K562 (cell line): Measurements from ENCODE around the gene SLC16A10. TPM values are rescaled to one million over a fixed set of nuclear protein-coding genes. Genes with fewer than 3 reads are reported as not detected.

Experiments
- CCAR2 ChIP-seq: fragments of 200-400 bp; formaldehyde crosslinking; IDR thresholded peaks from 2 replicates; pipeline ENCODE4 v1.6.1; 2017; ENCODE audit warnings: mild to moderate bottlenecking, low read depth, low read length
- FOS ChIP-seq: IDR thresholded peaks from 3 replicates; pipeline ENCODE4 v1.6.1; 2011; ENCODE audit not compliant: insufficient read length; ENCODE audit errors: extremely low read depth
- GTF2F1 ChIP-seq: IDR thresholded peaks from 2 replicates; pipeline ENCODE4 v1.6.1; 2011; ENCODE audit warnings: low read depth, low read length, improper control_type of control experiment
- HNRNPK ChIP-seq: fragments of 200-400 bp; formaldehyde crosslinking; IDR thresholded peaks from one replicate; pipeline ENCODE4 v1.6.1; 2018; ENCODE audit warnings: mild to moderate bottlenecking, low read depth, low read length; ENCODE audit not compliant: poor library complexity, severe bottlenecking
- MAFK ChIP-seq: IDR thresholded peaks from 2 replicates; pipeline ENCODE4 v1.6.1; 2011; ENCODE audit warnings: low read length, improper control_type of control experiment
- MCM5 ChIP-seq: fragments of 450-650 bp; IDR thresholded peaks from 2 replicates; pipeline ENCODE4 v1.6.1; 2016; ENCODE audit warnings: low read depth
- SIN3B ChIP-seq: fragments of 450-650 bp; IDR thresholded peaks from 2 replicates; pipeline ENCODE4 v1.6.1; 2017; ENCODE audit warnings: low read depth, mild to moderate bottlenecking, moderate library complexity
- SRSF9 ChIP-seq: fragments of 200-400 bp; formaldehyde crosslinking; IDR thresholded peaks from 2 replicates; pipeline ENCODE4 v1.6.1; 2017; ENCODE audit warnings: low read depth, low read length, borderline replicate concordance
- TFAM ChIP-seq: fragments of 250-450 bp; sonication (Bioruptor Pico); conservative IDR thresholded peaks from 2 replicates; pipeline ENCODE4 v1.5.0; 2021; ENCODE audit warnings: mild to moderate bottlenecking, moderate library complexity
- THAP7 ChIP-seq: fragments of 250-450 bp; sonication (Bioruptor Pico); IDR thresholded peaks from 2 replicates; pipeline ENCODE4 v1.5.0; 2021
- TOE1 ChIP-seq, 2 experiments: fragments of 450-650 bp in 1 of 2; sonication (generic) in 1 of 2; formaldehyde crosslinking in 1 of 2; IDR thresholded peaks; 2 replicates each; pipeline versions ENCODE4 v1.7.1 to v1.8.0; 2016 to 2022; ENCODE audit warnings: borderline replicate concordance in 2 of 2, mild to moderate bottlenecking in 2 of 2, antibody characterized with exemption in 1 of 2, inconsistent platforms in 1 of 2, low read depth in 1 of 2, missing genetic modification reagents in 1 of 2, moderate library complexity in 1 of 2
- TSC22D4 ChIP-seq: fragments of 450-650 bp; IDR thresholded peaks from 2 replicates; pipeline ENCODE4 v1.6.1; 2016; ENCODE audit warnings: missing genetic modification characterization, missing biosample characterization, control low read depth
- VEZF1 ChIP-seq: fragments of 200-800 bp; sonication (Bioruptor generic); IDR thresholded peaks from 2 replicates; pipeline ENCODE4 v1.6.1; 2017; ENCODE audit warnings: missing genetic modification characterization, missing compliant biosample characterization
- ZNF518B ChIP-seq: fragments of 250-450 bp; sonication (Bioruptor Pico); IDR thresholded peaks from 2 replicates; pipeline ENCODE4 v1.5.0; 2021; ENCODE audit warnings: mild to moderate bottlenecking, moderate library complexity
- ZNF639 ChIP-seq, 2 experiments: fragments of 200-800 bp in 1 of 2; sonication (Bioruptor generic) in 1 of 2; sonication (generic) in 1 of 2; formaldehyde crosslinking in 1 of 2; IDR thresholded peaks in 1 of 2; conservative IDR thresholded peaks in 1 of 2; 2 replicates each; pipeline versions ENCODE4 v1.5.0 to v1.6.1; 2016 to 2020; ENCODE audit warnings: missing compliant biosample characterization in 1 of 2, missing genetic modification characterization in 1 of 2, missing genetic modification reagents in 1 of 2
- ZNF766 ChIP-seq: fragments of 200-800 bp; sonication (Bioruptor generic); conservative IDR thresholded peaks from 2 replicates; pipeline ENCODE4 v1.6.1; 2016; ENCODE audit warnings: missing genetic modification characterization, missing compliant biosample characterization
- polyA plus RNA-seq, 8 experiments: library from polyadenylated mRNA; depleted of rRNA in 4 of 8; stranded (reverse) in 5 of 8; unstranded in 3 of 8; fragments of >200 nt; fragmentation: Nextera tagmentation in 2 of 8; fragmentation: Illumina TruSeq in 1 of 8; extraction: Ambion mirVana in 2 of 8; extraction: Trizol in 1 of 8; gene quantifications; 2 replicates each; pipeline versions ENCODE4 v1.2.1 to v1.2.3, GENCODE V29; 2011 to 2014; ENCODE audit warnings: inconsistent platforms in 1 of 8, missing spikeins in 1 of 8
- total RNA-seq, 7 experiments: library from RNA; depleted of rRNA in 6 of 7; stranded (reverse); fragments of >200 nt in 6 of 7; fragmentation: Illumina TruSeq in 2 of 7; extraction: Trizol in 2 of 7; gene quantifications; 2 replicates each; pipeline versions ENCODE4 v1.2.1 to v1.2.3, GENCODE V29; 2011 to 2021; ENCODE audit warnings: low replicate concordance in 1 of 7
- TF ChIP-seq, protein P1 (sequence below): fragments of 250-450 bp; sonication (Bioruptor Pico); IDR thresholded peaks from 2 replicates; pipeline ENCODE4 v1.8.0; 2021; ENCODE audit warnings: moderate library complexity, mild to moderate bottlenecking, inconsistent platforms

Gene SLC16A10
- total and polyA plus RNA-seq, 9 of the 15 experiments (the other 6 are each of a cell fraction or from before 2014, with no cell fraction given), result 0.02 to 0.54 (median 0.24) TPM; not detected in 4

- no peak for TF ChIP-seq ZNF518B (CRISPR knock-in tag)
- TF ChIP-seq FOS, result no peak
- no peak for TF ChIP-seq SRSF9
- TF ChIP-seq ZNF766 (CRISPR knock-in tag), result no peak
- TF ChIP-seq ZNF639 (CRISPR knock-in tag; conservative IDR thresholded peaks at IDR 0.05 in 1 of 2, IDR thresholded peaks at IDR 0.05 in 1 of 2), result peak in 1 of 2 experiments; percentile 81; a peak in 1 of 4 replicates
- no peak for TF ChIP-seq CCAR2
- TF ChIP-seq HNRNPK, result no peak
- TF ChIP-seq TFAM, result no peak
- no peak for TF ChIP-seq THAP7 (CRISPR knock-in tag)
- TF ChIP-seq TSC22D4 (tag), result no peak
- TF ChIP-seq MCM5, result no peak
- peak; percentile 52; the same call in 1 of the 2 replicates for TF ChIP-seq SIN3B
- TF ChIP-seq, protein P1, sequence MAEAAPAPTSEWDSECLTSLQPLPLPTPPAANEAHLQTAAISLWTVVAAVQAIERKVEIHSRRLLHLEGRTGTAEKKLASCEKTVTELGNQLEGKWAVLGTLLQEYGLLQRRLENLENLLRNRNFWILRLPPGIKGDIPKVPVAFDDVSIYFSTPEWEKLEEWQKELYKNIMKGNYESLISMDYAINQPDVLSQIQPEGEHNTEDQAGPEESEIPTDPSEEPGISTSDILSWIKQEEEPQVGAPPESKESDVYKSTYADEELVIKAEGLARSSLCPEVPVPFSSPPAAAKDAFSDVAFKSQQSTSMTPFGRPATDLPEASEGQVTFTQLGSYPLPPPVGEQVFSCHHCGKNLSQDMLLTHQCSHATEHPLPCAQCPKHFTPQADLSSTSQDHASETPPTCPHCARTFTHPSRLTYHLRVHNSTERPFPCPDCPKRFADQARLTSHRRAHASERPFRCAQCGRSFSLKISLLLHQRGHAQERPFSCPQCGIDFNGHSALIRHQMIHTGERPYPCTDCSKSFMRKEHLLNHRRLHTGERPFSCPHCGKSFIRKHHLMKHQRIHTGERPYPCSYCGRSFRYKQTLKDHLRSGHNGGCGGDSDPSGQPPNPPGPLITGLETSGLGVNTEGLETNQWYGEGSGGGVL, result no peak
- TF ChIP-seq VEZF1 (CRISPR knock-in tag), result peak; percentile 58
- TF ChIP-seq GTF2F1, result 0 out of 2 replicates have a peak, but pooled peaks have one; percentile 17
- peak; percentile 93 for TF ChIP-seq TOE1 (IDR thresholded peaks at IDR 0.05; ENCODE audit: borderline replicate concordance)
- TF ChIP-seq TOE1 (CRISPR knock-in tag; IDR thresholded peaks at IDR 0.05; ENCODE audit: borderline replicate concordance, low read depth), result no peak
- peak; percentile 3; the same call in 1 of the 2 replicates for TF ChIP-seq MAFK
Observed at GRCh38 chr6:111259089-111259831, 172.0 kb downstream of the SLC16A10 start (continued).
